Peyer's patch (tissue), 4 donors: ENCODE data around the gene ETHE1. TPM values are rescaled to one million over a fixed set of nuclear protein-coding genes. Genes with fewer than 3 reads are reported as not detected.
A peak's percentile ranks its signal among the peaks of the same experiment; 100 is the strongest.

Source experiments
- DNase-seq, 3 donors: peaks; one replicate each; pipeline ENCODE4 v3.0.0-alpha.2; 2017 to 2019
- H3K27ac ChIP-seq, 4 donors: fragments of 200-600 bp; sonication (generic); one replicate each; pipeline ENCODE4 v1.5.1; 2016 to 2019
- H3K27me3 ChIP-seq, 2 donors: fragments of 200-600 bp; sonication (generic); one replicate each; pipeline ENCODE4 v1.5.1; 2019
- H3K36me3 ChIP-seq, 3 donors: fragments of 200-600 bp; sonication (generic); one replicate each; pipeline ENCODE4 v1.5.1; 2016 to 2019
- H3K4me1 ChIP-seq, 4 donors: fragments of 200-600 bp; sonication (generic); one replicate each; pipeline ENCODE4 v1.5.1; 2016 to 2019
- H3K4me3 ChIP-seq, 4 donors: fragments of 200-600 bp; sonication (generic); 1 replicate in 3 of 4; 2 replicates in 1 of 4; pipeline ENCODE4 v1.5.1; 2016 to 2019; ENCODE audit warnings: mild to moderate bottlenecking in 1 of 4
- H3K9me3 ChIP-seq, 4 donors: fragments of 200-600 bp; sonication (generic); one replicate each; pipeline ENCODE4 v1.5.1; 2016 to 2019; ENCODE audit warnings: mild to moderate bottlenecking in 1 of 4
- CTCF ChIP-seq, 6 experiments: fragments of 450-650 bp in 4 of 6; fragments of 200-600 bp in 2 of 6; sonication (generic) in 1 of 6; IDR thresholded peaks; one replicate each; pipeline ENCODE4 v1.5.1; 2017 to 2019; ENCODE audit warnings: antibody characterized with exemption in 6 of 6, mild to moderate bottlenecking in 3 of 6, moderate library complexity in 1 of 6
- POLR2A ChIP-seq, 2 donors: fragments of 450-650 bp; IDR thresholded peaks; one replicate each; pipeline ENCODE4 v1.5.1; 2017; ENCODE audit warnings: antibody characterized with exemption in 2 of 2, mild to moderate bottlenecking in 2 of 2, moderate library complexity in 2 of 2
- total RNA-seq, 4 donors: library from RNA; depleted of rRNA; stranded (reverse); fragments of >200 nt; gene quantifications; one replicate each; pipeline ENCODE4 v1.1.0, GENCODE V29; 2016

The ETHE1 gene
- total RNA-seq, 4 donors from 2014 or later = 115 to 252 (median 199) TPM

GRCh38 chr19:43467276-43467675, 59.7 kb downstream of the ETHE1 start:
- H3K27ac ChIP-seq = peak overlapping the region in 1 of 4 donors; percentile 20
- H3K4me3 ChIP-seq = no peak overlapping the region
- H3K4me1 ChIP-seq = peaks cover 0 to 19% (median 0%) of the 10 kb centered on the region in 4 donors
- H3K27me3 ChIP-seq = no peaks in the 10 kb centered on the region
- DNase-seq = no peak
- H3K36me3 ChIP-seq = no peaks in the 10 kb centered on the region
- no peaks in the 10 kb centered on the region for H3K9me3 ChIP-seq
- TF ChIP-seq POLR2A (IDR thresholded peaks at IDR 0.05) (no peak), CTCF (IDR thresholded peaks at IDR 0.05) (no peak)

- Histone ChIP-seq H3K27ac (no peak overlapping the region), H3K4me3 (no peak overlapping the region), H3K9me3 (no peaks in the 10 kb centered on the region), H3K4me1 (peaks cover 0 to 19% (median 0%) of the 10 kb centered on the region in 4 donors), H3K36me3 (no peaks in the 10 kb centered on the region), H3K27me3 (no peaks in the 10 kb centered on the region)
- no peak for DNase-seq
- TF ChIP-seq CTCF (IDR thresholded peaks at IDR 0.05) (no peak), POLR2A (IDR thresholded peaks at IDR 0.05) (no peak)
These were observed 60.2 kb downstream of the ETHE1 start for GRCh38 chr19:43466793-43467192.

DNA sequence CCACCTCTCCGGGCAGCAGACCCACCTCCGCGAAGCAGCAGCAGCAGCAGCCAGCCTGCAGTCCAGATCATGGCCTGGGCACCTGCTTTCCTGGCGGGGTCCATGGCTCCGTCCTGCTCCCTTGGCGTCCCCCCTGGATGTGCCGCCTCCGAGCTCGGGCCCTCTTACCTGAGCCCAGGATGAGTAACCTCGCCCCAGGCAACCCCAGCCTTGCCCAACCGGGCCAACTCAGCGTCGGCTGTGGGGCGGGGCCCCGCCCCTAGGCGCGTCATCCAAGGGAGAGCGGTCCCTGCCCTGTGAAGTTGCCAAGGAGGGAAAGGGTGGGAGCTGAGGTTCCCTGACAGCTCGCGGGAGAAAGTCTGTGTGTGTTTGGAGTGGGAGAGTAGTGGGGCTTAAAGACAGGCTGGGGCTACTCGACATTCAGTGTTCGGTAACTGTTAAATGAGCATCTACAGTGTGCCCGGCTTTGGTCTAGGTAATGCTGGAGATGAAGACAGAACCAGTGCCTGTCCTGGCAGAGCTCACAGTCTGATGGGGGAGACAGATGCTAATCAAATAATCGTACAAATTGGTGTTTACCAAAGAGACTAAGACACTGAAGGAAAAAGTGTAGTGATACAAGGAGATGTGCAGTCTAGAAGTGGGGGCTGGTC, 61.4 kb downstream of the ETHE1 start, which contains the start of gene LYPD3:
Gene LYPD3, minus strand, starts transcription at position 141 of the 653 bp plus-strand sequence. Its CDS starts 37 bp downstream, at position 104.
- Histone ChIP-seq H3K27me3 (no peaks in the 10 kb centered on the region), H3K4me3 (peak within 1 kb of the TSS in 2 of 4 donors; percentile 67 to 80), H3K9me3 (no peaks in the 10 kb centered on the region), H3K4me1 (peaks cover 0 to 19% (median 0%) of the 10 kb centered on the region in 4 donors), H3K27ac (peak within 1 kb of the TSS in 3 of 4 donors; percentile 80 to 86 (median 86)), H3K36me3 (no peaks in the 10 kb centered on the region)
- peak in 2 of 3 donors; percentile 62 to 63 for DNase-seq
- TF ChIP-seq CTCF (IDR thresholded peaks at IDR 0.05) (no peak), POLR2A (IDR thresholded peaks at IDR 0.05) (no peak)

GRCh38 chr19:43464134-43464775, 62.7 kb downstream of the ETHE1 start:
- peak; percentile 81 to 89 (median 84) for DNase-seq
- Histone ChIP-seq H3K27me3 (no peaks in the 10 kb centered on the region), H3K36me3 (no peaks in the 10 kb centered on the region), H3K4me1 (peaks cover 0 to 19% (median 0%) of the 10 kb centered on the region in 4 donors), H3K27ac (peak overlapping the region; percentile 67 to 86 (median 83)), H3K9me3 (no peaks in the 10 kb centered on the region), H3K4me3 (peak overlapping the region; percentile 59 to 80 (median 64))
- TF ChIP-seq POLR2A (IDR thresholded peaks at IDR 0.05) (peak in 1 of 2 donors; percentile 7), CTCF (IDR thresholded peaks at IDR 0.05) (no peak)

GRCh38 chr19:43463381-43464133, 63.4 kb downstream of the ETHE1 start:
- Histone ChIP-seq H3K4me1 (peaks cover 0 to 19% (median 0%) of the 10 kb centered on the region in 4 donors), H3K36me3 (no peaks in the 10 kb centered on the region), H3K4me3 (peak overlapping the region; percentile 59 to 80 (median 64)), H3K9me3 (no peaks in the 10 kb centered on the region), H3K27ac (peak overlapping the region; percentile 67 to 86 (median 83)), H3K27me3 (no peaks in the 10 kb centered on the region)
- peak; percentile 99 to 100 (median 99) for DNase-seq
- TF ChIP-seq POLR2A (IDR thresholded peaks at IDR 0.05) = no peak
- TF ChIP-seq CTCF (IDR thresholded peaks at IDR 0.05) = no peak
